ENCODE data around the gene RELN. TPM values are rescaled to one million over a fixed set of nuclear protein-coding genes. Genes with fewer than 3 reads are reported as not detected.

RELN gene
- total and polyA plus RNA-seq, 2 donors from 2014 or later, result 0.95 to 5.4 TPM

- intact Hi-C loops (cut with DNase I), result no loop called here
- Histone ChIP-seq H3K27me3 (ENCODE audit: control insufficient read depth, insufficient read depth, low read length) (no peaks in the 10 kb centered on the region), H3K27ac (ENCODE audit: low read depth in 2 of 2, low read length in 2 of 2) (no peak overlapping the region), H3K36me3 (ENCODE audit: control insufficient read depth in 2 of 3, insufficient read depth in 3 of 3, low read length in 3 of 3) (no peaks in the 10 kb centered on the region), H3K4me3 (ENCODE audit: low read length in 3 of 3) (no peak overlapping the region), H3K4me1 (ENCODE audit: control insufficient read depth in 2 of 3, insufficient read depth in 2 of 3, low read depth in 1 of 3, low read length in 3 of 3) (no peaks in the 10 kb centered on the region), H3K9ac (ENCODE audit: low read length in 3 of 3) (no peak overlapping the region), H3K9me3 (ENCODE audit: control insufficient read depth in 2 of 3, insufficient read depth in 1 of 3, low read length in 3 of 3) (no peaks in the 10 kb centered on the region)
- no peak for FAIRE-seq
- TF ChIP-seq CTCF (IDR thresholded peaks at IDR 0.05; ENCODE audit: borderline replicate concordance, extremely low read depth, insufficient read depth), result no peak
- no peak for DNase-seq
These were observed 100.0 kb downstream of the RELN start for GRCh38 chr7:103889451-103889850.

DNA sequence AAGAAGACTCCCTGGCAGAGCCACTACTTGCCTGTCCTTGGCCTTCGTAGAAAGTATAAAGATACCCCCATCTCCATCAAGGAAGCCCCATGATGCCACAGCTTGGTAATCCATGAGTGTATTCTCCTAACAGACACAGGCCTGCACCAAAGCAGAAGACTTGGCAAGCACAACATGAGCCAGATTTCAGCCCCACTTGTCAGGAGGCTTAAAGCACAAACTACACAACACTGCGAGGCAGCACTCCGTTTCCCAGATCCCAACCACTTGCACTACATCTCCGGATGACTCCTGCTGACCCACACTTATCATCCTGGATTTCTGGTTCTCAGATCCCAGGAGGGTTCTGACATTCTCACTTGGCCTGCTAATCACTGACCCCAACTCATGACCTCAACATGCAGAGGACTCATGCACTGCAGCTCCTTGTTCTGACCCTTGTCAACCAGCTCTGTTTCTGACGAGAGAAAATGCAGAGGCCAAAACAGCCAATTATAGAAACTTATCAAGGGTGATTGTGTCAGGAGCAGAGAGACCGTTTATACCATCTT lies 100.8 kb downstream of the RELN start:
- FAIRE-seq, result no peak
- Histone ChIP-seq H3K27ac (ENCODE audit: low read depth in 2 of 2, low read length in 2 of 2) (no peak overlapping the region), H3K9me3 (ENCODE audit: control insufficient read depth in 2 of 3, insufficient read depth in 1 of 3, low read length in 3 of 3) (no peaks in the 10 kb centered on the region), H3K4me3 (ENCODE audit: low read length in 3 of 3) (no peak overlapping the region), H3K27me3 (ENCODE audit: control insufficient read depth, insufficient read depth, low read length) (no peaks in the 10 kb centered on the region), H3K36me3 (ENCODE audit: control insufficient read depth in 2 of 3, insufficient read depth in 3 of 3, low read length in 3 of 3) (no peaks in the 10 kb centered on the region), H3K4me1 (ENCODE audit: control insufficient read depth in 2 of 3, insufficient read depth in 2 of 3, low read depth in 1 of 3, low read length in 3 of 3) (no peaks in the 10 kb centered on the region), H3K9ac (ENCODE audit: low read length in 3 of 3) (no peak overlapping the region)
- TF ChIP-seq CTCF (IDR thresholded peaks at IDR 0.05; ENCODE audit: borderline replicate concordance, extremely low read depth, insufficient read depth), result no peak
- DNase-seq, result no peak
- intact Hi-C loops (cut with DNase I), result no loop called here

DNA sequence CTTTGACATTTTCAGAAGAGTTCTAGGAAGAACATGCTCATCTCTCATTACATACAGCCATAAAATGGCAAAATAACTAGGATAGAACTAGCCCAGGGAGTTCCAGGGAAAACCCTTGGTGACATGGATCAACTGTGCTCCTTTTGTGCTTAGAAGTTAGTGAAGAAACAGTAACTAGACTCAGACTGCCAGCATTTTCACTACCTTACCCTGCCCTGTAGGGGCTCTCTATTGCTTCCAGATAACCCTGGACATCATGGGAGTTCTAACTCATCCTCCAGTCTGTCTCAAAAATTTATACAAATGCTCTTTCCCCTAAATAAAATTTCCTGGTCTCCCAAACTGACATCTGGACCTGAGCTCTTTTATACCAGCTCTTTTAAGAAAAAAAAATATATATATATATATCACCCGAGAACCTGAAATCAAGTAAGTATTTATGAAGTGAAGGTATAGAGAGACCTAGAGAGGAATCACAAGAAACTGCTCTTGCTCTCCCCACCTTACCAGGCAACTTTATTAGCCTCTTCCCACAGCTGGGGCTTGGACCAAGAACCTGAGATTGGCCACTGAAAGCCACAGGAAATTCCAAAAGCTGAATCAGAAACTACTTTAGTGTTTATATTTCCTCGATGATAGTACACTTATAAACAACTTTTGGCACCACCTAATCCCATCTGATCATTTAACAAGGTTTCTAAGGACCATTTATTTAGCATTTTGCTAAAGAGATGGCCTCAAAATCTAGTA lies 101.4 kb downstream of the RELN start:
- Histone ChIP-seq H3K27me3 (ENCODE audit: control insufficient read depth, insufficient read depth, low read length) (no peaks in the 10 kb centered on the region), H3K27ac (ENCODE audit: low read depth in 2 of 2, low read length in 2 of 2) (no peak overlapping the region), H3K4me3 (ENCODE audit: low read length in 3 of 3) (no peak overlapping the region), H3K36me3 (ENCODE audit: control insufficient read depth in 2 of 3, insufficient read depth in 3 of 3, low read length in 3 of 3) (no peaks in the 10 kb centered on the region), H3K9ac (ENCODE audit: low read length in 3 of 3) (no peak overlapping the region), H3K4me1 (ENCODE audit: control insufficient read depth in 2 of 3, insufficient read depth in 2 of 3, low read depth in 1 of 3, low read length in 3 of 3) (no peaks in the 10 kb centered on the region), H3K9me3 (ENCODE audit: control insufficient read depth in 2 of 3, insufficient read depth in 1 of 3, low read length in 3 of 3) (no peaks in the 10 kb centered on the region)
- DNase-seq (no peak), FAIRE-seq (no peak)
- intact Hi-C loops (cut with DNase I), result no loop called here
- TF ChIP-seq CTCF (IDR thresholded peaks at IDR 0.05; ENCODE audit: borderline replicate concordance, extremely low read depth, insufficient read depth), result no peak
